K562 (cell line): Measurements from ENCODE around the gene EDEM2. TPM values are rescaled to one million over a fixed set of nuclear protein-coding genes. Genes with fewer than 3 reads are reported as not detected.
A peak's percentile ranks its signal among the peaks of the same experiment; 100 is the strongest.

Experiments used
- ATAC-seq: fragments of 200-7000 bp; cut with Tn5 transposase; 3 replicates; pipeline ENCODE4 v1.9.1; 2020; ENCODE audit warnings: moderate library complexity
- BruUV-seq: library from RNA; stranded (reverse); fragments of 400-500 nt; replicated peaks from 2 replicates; lab custom pipeline; 2021; lab: Mats Ljungman, UMichigan
- CTCF ChIA-PET: fragments of 300-600 bp; formaldehyde crosslinking; extraction: SDS; loops from one replicate; lab custom pipeline; 2021; ENCODE audit warnings: low intra/inter-chr PET ratio; lab: Yijun Ruan, JAX
- POLR2A ChIA-PET: fragments of 300-600, 350-650 bp; sonication (Branson Sonifier 250); formaldehyde crosslinking; extraction: SDS; loops from one replicate; lab custom pipeline; 2021; ENCODE audit warnings: antibody characterized with exemption, inconsistent platforms; lab: Yijun Ruan, JAX
- DNase-seq, 4 experiments: peaks; one replicate each; pipeline versions ENCODE4 v3.0.0 to v3.0.0-alpha.2; 2011 to 2018; ENCODE audit warnings: low spot score in 3 of 4, mixed read lengths in 3 of 4; ENCODE audit errors: extremely low read depth in 1 of 4
- FAIRE-seq: peaks from 2 replicates; lab custom pipeline; 2011; peaks lifted over from hg19 to GRCh38; lab: Jason Lieb, UNC
- H2AFZ ChIP-seq: 2 replicates; pipeline ENCODE4 v1.6.0; 2011; ENCODE audit warnings: low read depth, low read length, control low read depth, inconsistent platforms
- H3K27ac ChIP-seq: fragments of 200-600 bp; 3 replicates; pipeline ENCODE4 v1.8.0; 2011; ENCODE audit warnings: low read depth, mild to moderate bottlenecking, control low read depth, inconsistent platforms, low read length, moderate library complexity, mixed read lengths; ENCODE audit errors: extremely low read depth
- H3K27me3 ChIP-seq, 2 experiments: fragments of 300-600 bp in 1 of 2; 2 replicates in 1 of 2; 3 replicates in 1 of 2; pipeline versions ENCODE4 v1.6.0 to v1.8.0; 2011; ENCODE audit warnings: inconsistent platforms in 2 of 2, low read length in 2 of 2, mild to moderate bottlenecking in 1 of 2, mixed read lengths in 1 of 2, moderate library complexity in 1 of 2; ENCODE audit not compliant: control insufficient read depth in 2 of 2, insufficient read depth in 2 of 2
- H3K36me3 ChIP-seq: fragments of 300-600 bp; 3 replicates; pipeline ENCODE4 v1.8.0; 2011; ENCODE audit warnings: mild to moderate bottlenecking, low read length, inconsistent platforms; ENCODE audit not compliant: control insufficient read depth, insufficient read depth
- H3K4me1 ChIP-seq, 2 experiments: fragments of 200-600 bp in 1 of 2; replicated peaks in 1 of 2; 2 replicates in 1 of 2; 3 replicates in 1 of 2; pipeline versions ENCODE4 v1.5.1 to v1.8.0; 2011; ENCODE audit warnings: inconsistent platforms in 2 of 2, low read length in 2 of 2, mild to moderate bottlenecking in 1 of 2, mixed read lengths in 1 of 2, moderate library complexity in 1 of 2; ENCODE audit not compliant: control insufficient read depth in 2 of 2, insufficient read depth in 2 of 2
- H3K4me2 ChIP-seq: 2 replicates; pipeline ENCODE4 v1.6.1; 2011; ENCODE audit warnings: low read length, control low read depth, inconsistent platforms, mixed read lengths; ENCODE audit not compliant: insufficient read depth
- H3K4me3 ChIP-seq: fragments of 200-600 bp; sonication (generic), shearing (Covaris generic); 2 replicates; pipeline ENCODE4 v1.5.1; 2016; ENCODE audit warnings: control low read depth, inconsistent platforms
- H3K79me2 ChIP-seq: fragments of 200-600 bp; 3 replicates; pipeline ENCODE4 v1.8.0; 2011; ENCODE audit warnings: low read length, inconsistent platforms; ENCODE audit not compliant: control insufficient read depth, insufficient read depth
- H3K9ac ChIP-seq, 2 experiments: 2 replicates each; pipeline versions ENCODE4 v1.6.0 to v1.6.1; 2011; ENCODE audit warnings: low read depth in 2 of 2, low read length in 2 of 2, control low read depth in 1 of 2, inconsistent platforms in 1 of 2, mild to moderate bottlenecking in 1 of 2, mixed read lengths in 1 of 2; ENCODE audit not compliant: insufficient read depth in 1 of 2
- H3K9me1 ChIP-seq: one replicate; pipeline ENCODE4 v1.6.0; 2011; ENCODE audit warnings: inconsistent platforms, mild to moderate bottlenecking, low read length, moderate library complexity; ENCODE audit not compliant: control insufficient read depth, insufficient read depth
- H3K9me3 ChIP-seq: replicated peaks from 2 replicates; pipeline ENCODE4 v1.5.1; 2011; ENCODE audit warnings: low read depth, low read length, inconsistent platforms; ENCODE audit not compliant: control insufficient read depth, insufficient read depth
- H4K20me1 ChIP-seq: replicated peaks from 2 replicates; pipeline ENCODE4 v1.6.1; 2011; ENCODE audit warnings: low read length, inconsistent platforms, mixed read lengths; ENCODE audit not compliant: control insufficient read depth, insufficient read depth
- ARID1B ChIP-seq: fragments of 450-650 bp; IDR thresholded peaks from 2 replicates; pipeline ENCODE4 v1.6.1; 2016; ENCODE audit warnings: antibody characterized with exemption, mild to moderate bottlenecking, inconsistent platforms
- CBFA2T2 ChIP-seq: fragments of 450-650 bp; conservative IDR thresholded peaks from 2 replicates; pipeline ENCODE4 v1.6.1; 2017; ENCODE audit warnings: mild to moderate bottlenecking
- CXXC5 ChIP-seq: fragments of 250-450 bp; sonication (Bioruptor Pico); IDR thresholded peaks from 2 replicates; pipeline ENCODE4 v1.8.0; 2022; ENCODE audit warnings: inconsistent platforms, mild to moderate bottlenecking, moderate library complexity
- DLX4 ChIP-seq: fragments of 250-450 bp; sonication (Bioruptor Pico); IDR thresholded peaks from 2 replicates; pipeline ENCODE4 v1.6.1; 2021; ENCODE audit warnings: mild to moderate bottlenecking
- KDM1A ChIP-seq, 2 experiments: fragments of 450-650 bp; IDR thresholded peaks; 2 replicates each; pipeline ENCODE4 v1.6.1; 2016; ENCODE audit warnings: mild to moderate bottlenecking in 2 of 2
- KLF1 ChIP-seq: fragments of 450-650 bp; IDR thresholded peaks from 2 replicates; pipeline ENCODE4 v1.6.1; 2016; ENCODE audit warnings: missing genetic modification characterization, missing compliant biosample characterization
- PBX2 ChIP-seq, 2 experiments: IDR thresholded peaks in 1 of 2; conservative IDR thresholded peaks in 1 of 2; 2 replicates each; pipeline ENCODE4 v1.6.1; 2016; ENCODE audit warnings: low read depth in 2 of 2, mild to moderate bottlenecking in 1 of 2, missing compliant biosample characterization in 1 of 2, missing genetic modification characterization in 1 of 2, moderate library complexity in 1 of 2
- RCOR1 ChIP-seq, 2 experiments: IDR thresholded peaks; 2 replicates each; pipeline ENCODE4 v1.6.1; 2012; ENCODE audit warnings: low read depth in 2 of 2, low read length in 2 of 2, borderline replicate concordance in 1 of 2, improper control_type of control experiment in 1 of 2
- RFX7 ChIP-seq: fragments of 250-450 bp; sonication (Bioruptor Pico); IDR thresholded peaks from 2 replicates; pipeline ENCODE4 v1.5.1; 2021; ENCODE audit warnings: mild to moderate bottlenecking
- RNF2 ChIP-seq: sonication (generic); IDR thresholded peaks from 2 replicates; pipeline ENCODE4 v1.6.1; 2016
- SMARCA4 ChIP-seq: fragments of 450-650 bp; IDR thresholded peaks from 2 replicates; pipeline ENCODE4 v1.6.1; 2016
- TAL1 ChIP-seq: fragments of 450-650 bp; IDR thresholded peaks from 2 replicates; pipeline ENCODE4 v1.6.1; 2016; ENCODE audit warnings: mild to moderate bottlenecking
- TCF3 ChIP-seq: sonication (generic); formaldehyde crosslinking; IDR thresholded peaks from 2 replicates; pipeline ENCODE4 v1.4.0; 2020; ENCODE audit warnings: mild to moderate bottlenecking, missing genetic modification reagents
- XRCC4 ChIP-seq: IDR thresholded peaks from one replicate; pipeline ENCODE4 v1.6.1; 2011; ENCODE audit not compliant: insufficient read depth, insufficient read length; ENCODE audit errors: extremely low read depth
- ZBTB5 ChIP-seq: fragments of 450-650 bp; IDR thresholded peaks from 2 replicates; pipeline ENCODE4 v1.6.1; 2017; ENCODE audit warnings: antibody characterized with exemption
- ZC3H4 ChIP-seq: sonication (generic); formaldehyde crosslinking; IDR thresholded peaks from 2 replicates; pipeline ENCODE4 v1.9.0; 2021; ENCODE audit warnings: missing genetic modification reagents, borderline replicate concordance
- ZNF174 ChIP-seq: fragments of 250-450 bp; sonication (Bioruptor Pico); IDR thresholded peaks from 2 replicates; pipeline ENCODE4 v1.4.0; 2020; ENCODE audit warnings: mild to moderate bottlenecking
- ZNF282 ChIP-seq: sonication (generic); formaldehyde crosslinking; IDR thresholded peaks from 2 replicates; pipeline ENCODE4 v1.8.1; 2023; ENCODE audit warnings: missing genetic modification reagents
- WGBS: fragments of 100-300 bp; shearing (Covaris generic); methylation state at CpG from one replicate; pipeline ENCODE4 v1.1.6; 2016; ENCODE audit warnings: low coverage, mixed read lengths; ENCODE audit not compliant: insufficient coverage; ENCODE audit errors: missing lambda C conversion rate; 5-methylcytosine and 5-hydroxymethylcytosine counted together
- in situ Hi-C: fragments of 300-500 bp; cut with MboI; formaldehyde crosslinking; loops from 4 replicates; pipeline ENCODE4 v1.15.0; 2018; ENCODE audit warnings: inconsistent platforms, mixed read lengths
- intact Hi-C: fragments of 100-400 bp; cut with micrococcal nuclease; formaldehyde crosslinking; loops from 2 replicates; pipeline ENCODE4 v1.14.2; 2022
- polyA plus RNA-seq, 8 experiments: library from polyadenylated mRNA; depleted of rRNA in 4 of 8; stranded (reverse) in 5 of 8; unstranded in 3 of 8; fragments of >200 nt; fragmentation: Nextera tagmentation in 2 of 8; fragmentation: Illumina TruSeq in 1 of 8; extraction: Ambion mirVana in 2 of 8; extraction: Trizol in 1 of 8; gene quantifications; 2 replicates each; pipeline versions ENCODE4 v1.2.1 to v1.2.3, GENCODE V29; 2011 to 2014; ENCODE audit warnings: inconsistent platforms in 1 of 8, missing spikeins in 1 of 8
- total RNA-seq, 7 experiments: library from RNA; depleted of rRNA in 6 of 7; stranded (reverse); fragments of >200 nt in 6 of 7; fragmentation: Illumina TruSeq in 2 of 7; extraction: Trizol in 2 of 7; gene quantifications; 2 replicates each; pipeline versions ENCODE4 v1.2.1 to v1.2.3, GENCODE V29; 2011 to 2021; ENCODE audit warnings: low replicate concordance in 1 of 7

EDEM2 gene
- total and polyA plus RNA-seq, 9 of the 15 experiments (the other 6 are each of a cell fraction or from before 2014, with no cell fraction given) = 6.9 to 11.0 (median 9.7) TPM

- CTCF ChIA-PET = no interaction called here
- BruUV-seq = no TSS peak
- no peak for TF ChIP-seq ZNF282
- TF ChIP-seq ZNF174 (CRISPR knock-in tag) = no peak
- no peak for TF ChIP-seq DLX4 (CRISPR knock-in tag)
- TF ChIP-seq TCF3 (CRISPR knock-in tag) = peak; percentile 34; the same call in 1 of the 2 replicates
- TF ChIP-seq RCOR1 (IDR thresholded peaks at IDR 0.05; ENCODE audit: borderline replicate concordance in 1 of 2, low read depth in 2 of 2, low read length in 2 of 2) = peak in 1 of 2 experiments; percentile 59; a peak in 1 of 4 replicates
- TF ChIP-seq XRCC4 = no peak
- no peak for TF ChIP-seq RNF2
- no peak for TF ChIP-seq RFX7
- 0 out of 2 replicates have a peak, but pooled peaks have one; percentile 18 for TF ChIP-seq CBFA2T2
- TF ChIP-seq TAL1 = 0 out of 2 replicates have a peak, but pooled peaks have one; percentile 19
- TF ChIP-seq KLF1 = no peak
- peak; percentile 23; the same call in 1 of the 2 replicates for TF ChIP-seq CXXC5 (CRISPR knock-in tag)
- peak; percentile 37 to 61; a peak in 2 of 4 replicates for TF ChIP-seq KDM1A (IDR thresholded peaks at IDR 0.05)
- TF ChIP-seq ARID1B = peak; percentile 52; the same call in 1 of the 2 replicates
- TF ChIP-seq ZC3H4 (CRISPR knock-in tag) = no peak
- TF ChIP-seq SMARCA4 = 0 out of 2 replicates have a peak, but pooled peaks have one; percentile 22
- TF ChIP-seq ZBTB5 = no peak
- TF ChIP-seq PBX2 (CRISPR knock-in tag; IDR thresholded peaks at IDR 0.05; ENCODE audit: low read depth) = no peak
- TF ChIP-seq PBX2 (tag; conservative IDR thresholded peaks at IDR 0.05; ENCODE audit: low read depth) = 0 out of 2 replicates have a peak, but pooled peaks have one; percentile 35
These were observed 15.2 kb downstream of the EDEM2 start for GRCh38 chr20:35131934-35132333.

More at GRCh38 chr20:35131934-35132333, 15.2 kb downstream of the EDEM2 start:
- no peaks in the 10 kb centered on the region for H3K9me3 ChIP-seq
- H3K27me3 ChIP-seq = no peaks in the 10 kb centered on the region
- POLR2A ChIA-PET = no interaction called here
- in situ Hi-C loops = loop anchor here (25.0 kb wide), 1 partner anchor 305 kb away; the partner anchor contains the start of gene GDF5
- H3K79me2 ChIP-seq = no peaks in the 10 kb centered on the region
- no peak overlapping the region for H2AFZ ChIP-seq
- peaks cover 0 to 7% of the 10 kb centered on the region in 2 experiments; a peak in 2 of 5 replicates for H3K4me1 ChIP-seq
- H3K9ac ChIP-seq = no peak overlapping the region
- H3K36me3 ChIP-seq = peaks cover 31% of the 10 kb centered on the region
- FAIRE-seq (no peak), ATAC-seq (no peak; the same call in 2 of the 3 replicates), DNase-seq (no peak)
- H3K27ac ChIP-seq = no peak overlapping the region
- no peak overlapping the region; the same call in 1 of the 2 replicates for H3K4me2 ChIP-seq
- no peaks in the 10 kb centered on the region for H3K9me1 ChIP-seq
- intact Hi-C loops = no loop called here
- WGBS = 20% methylated on average over 4 of the region's 4 CpGs
- H4K20me1 ChIP-seq = no peaks in the 10 kb centered on the region
- H3K4me3 ChIP-seq = no peak overlapping the region
